ENCODE results near the gene CACNG7.

Gene CACNG7

GRCh38 chr19:53961523-53962356 lies 52.7 kb downstream of the CACNG7 start:
- peak; percentile 23 for DNase-seq
- H3K27ac Mint-ChIP-seq: no peak overlapping the region
- peaks cover 96% of the 10 kb centered on the region for H3K27me3 Mint-ChIP-seq (ENCODE audit: low read depth, poor library complexity)
- no peaks in the 10 kb centered on the region for H3K9me3 Mint-ChIP-seq
- peak overlapping the region; percentile 76 for H3K4me3 Mint-ChIP-seq
- H3K36me3 Mint-ChIP-seq (ENCODE audit: low read depth): no peaks in the 10 kb centered on the region
- peaks cover 43% of the 10 kb centered on the region for H3K4me1 Mint-ChIP-seq
- no peak for TF ChIP-seq CTCF (IDR thresholded peaks at IDR 0.05)

GRCh38 chr19:53962887-53963431 lies 53.9 kb downstream of the CACNG7 start, which contains the start of gene CACNG8:
Gene CACNG8, plus strand, starts transcription at chr19:53962937.
- Mint-ChIP-seq H3K27me3 (ENCODE audit: low read depth, poor library complexity) (peaks cover 85% of the 10 kb centered on the region), H3K27ac (no peak within 1 kb of the TSS), H3K4me3 (peak within 1 kb of the TSS; percentile 76), H3K4me1 (peaks cover 43% of the 10 kb centered on the region), H3K36me3 (ENCODE audit: low read depth) (no peaks in the 10 kb centered on the region), H3K9me3 (no peaks in the 10 kb centered on the region)
- DNase-seq: peak; percentile 39
- TF ChIP-seq CTCF (IDR thresholded peaks at IDR 0.05): no peak

- Mint-ChIP-seq H3K36me3 (ENCODE audit: low read depth) (no peaks in the 10 kb centered on the region), H3K4me3 (no peak overlapping the region), H3K9me3 (no peaks in the 10 kb centered on the region), H3K27ac (no peak overlapping the region), H3K4me1 (peaks cover 26% of the 10 kb centered on the region), H3K27me3 (ENCODE audit: low read depth, poor library complexity) (peaks cover 70% of the 10 kb centered on the region)
- no peak for DNase-seq
- no peak for TF ChIP-seq CTCF (IDR thresholded peaks at IDR 0.05)
These were observed 56.0 kb downstream of the CACNG7 start for GRCh38 chr19:53965091-53965490.

- no peak for TF ChIP-seq CTCF (IDR thresholded peaks at IDR 0.05)
- Mint-ChIP-seq H3K9me3 (no peaks in the 10 kb centered on the region), H3K36me3 (ENCODE audit: low read depth) (no peaks in the 10 kb centered on the region), H3K4me1 (peaks cover 8% of the 10 kb centered on the region), H3K27ac (no peak overlapping the region), H3K27me3 (ENCODE audit: low read depth, poor library complexity) (peaks cover 57% of the 10 kb centered on the region), H3K4me3 (no peak overlapping the region)
- DNase-seq: no peak
These were observed 57.9 kb downstream of the CACNG7 start for GRCh38 chr19:53966931-53967330.

- Mint-ChIP-seq H3K27ac (no peak overlapping the region), H3K36me3 (ENCODE audit: low read depth) (no peaks in the 10 kb centered on the region), H3K4me3 (no peak overlapping the region), H3K4me1 (no peaks in the 10 kb centered on the region), H3K9me3 (no peaks in the 10 kb centered on the region), H3K27me3 (ENCODE audit: low read depth, poor library complexity) (peaks cover 41% of the 10 kb centered on the region)
- DNase-seq: no peak
- TF ChIP-seq CTCF (IDR thresholded peaks at IDR 0.05): no peak
These were observed 60.3 kb downstream of the CACNG7 start for GRCh38 chr19:53969366-53969765.
